Calu3 (cell line): ENCODE results near the gene KCNJ10. TPM values are rescaled to one million over a fixed set of nuclear protein-coding genes. Genes with fewer than 3 reads are reported as not detected.

ENCODE experiments used
- BruUV-seq: library from RNA; stranded (reverse); fragments of 400-500 nt; replicated peaks from 2 replicates; lab custom pipeline; 2021; lab: Mats Ljungman, UMichigan
- CTCF ChIA-PET: fragments of 300-600 bp; sonication (Branson Sonifier 250); formaldehyde crosslinking; loops from one replicate; lab custom pipeline; 2022; ENCODE audit warnings: antibody characterized with exemption; lab: Charles Lee
- DNase-seq: peaks from one replicate; pipeline ENCODE4 v3.0.0; 2022
- H3K27ac Mint-ChIP-seq: one replicate; pipeline ENCODE4 v1.8.0; 2022; ENCODE audit warnings: mixed read lengths; ENCODE audit not compliant: unreplicated experiment
- H3K27me3 Mint-ChIP-seq: one replicate; pipeline ENCODE4 v1.8.0; 2022; ENCODE audit warnings: mixed read lengths; ENCODE audit not compliant: unreplicated experiment
- H3K36me3 Mint-ChIP-seq: one replicate; pipeline ENCODE4 v1.8.0; 2022; ENCODE audit warnings: mild to moderate bottlenecking, moderate library complexity, mixed read lengths; ENCODE audit not compliant: insufficient read depth, unreplicated experiment
- H3K4me1 Mint-ChIP-seq: one replicate; pipeline ENCODE4 v1.8.0; 2022; ENCODE audit warnings: mild to moderate bottlenecking, low read depth, mixed read lengths; ENCODE audit not compliant: unreplicated experiment
- H3K4me3 Mint-ChIP-seq: one replicate; pipeline ENCODE4 v1.8.0; 2022; ENCODE audit warnings: mild to moderate bottlenecking, low read depth, moderate library complexity, mixed read lengths; ENCODE audit not compliant: unreplicated experiment
- H3K9me3 Mint-ChIP-seq: one replicate; pipeline ENCODE4 v1.8.0; 2022; ENCODE audit warnings: low read depth, mixed read lengths; ENCODE audit not compliant: unreplicated experiment
- intact Hi-C: fragments of 100-400 bp; cut with micrococcal nuclease; formaldehyde crosslinking; loops from one replicate; pipeline ENCODE4 v1.10.0; 2022; ENCODE audit not compliant: unreplicated experiment
- total RNA-seq: library from RNA; stranded (reverse); gene quantifications from 2 replicates; pipeline ENCODE4 v1.2.3, GENCODE V29; 2022
- TF ChIP-seq, protein P1 (sequence below): fragments of 200-600 bp; IDR thresholded peaks from one replicate; pipeline ENCODE4 v1.8.0; 2022; ENCODE audit warnings: antibody characterized with exemption; ENCODE audit not compliant: unreplicated experiment

Gene KCNJ10
- total RNA-seq, 1 experiment from 2014 or later = not detected

DNA sequence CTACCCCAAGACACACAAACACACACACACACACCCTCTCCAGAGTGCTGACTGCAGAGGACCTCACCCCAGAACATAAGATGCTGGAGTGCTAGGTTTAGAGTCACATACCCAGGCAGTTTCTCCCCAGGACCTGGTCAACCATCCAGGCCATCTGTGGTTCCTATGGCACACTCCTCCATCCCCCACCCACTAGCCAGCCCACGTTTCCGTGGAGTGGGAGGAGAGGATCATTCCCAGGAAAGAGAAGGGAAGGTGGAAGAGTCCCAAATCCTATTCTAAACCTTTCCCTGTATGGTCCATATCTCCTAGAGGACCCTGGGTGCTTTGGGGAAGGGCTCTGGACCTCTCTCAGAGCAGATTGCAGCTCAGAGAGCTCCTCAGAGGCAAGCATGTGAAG lies 12.5 kb upstream of the KCNJ10 start:
- Mint-ChIP-seq H3K4me3 (no peak overlapping the region), H3K9me3 (no peaks in the 10 kb centered on the region), H3K36me3 (peaks cover 4% of the 10 kb centered on the region), H3K27me3 (peaks cover 59% of the 10 kb centered on the region), H3K4me1 (peaks cover 9% of the 10 kb centered on the region), H3K27ac (no peak overlapping the region)
- DNase-seq = no peak
- TF ChIP-seq, protein P1, sequence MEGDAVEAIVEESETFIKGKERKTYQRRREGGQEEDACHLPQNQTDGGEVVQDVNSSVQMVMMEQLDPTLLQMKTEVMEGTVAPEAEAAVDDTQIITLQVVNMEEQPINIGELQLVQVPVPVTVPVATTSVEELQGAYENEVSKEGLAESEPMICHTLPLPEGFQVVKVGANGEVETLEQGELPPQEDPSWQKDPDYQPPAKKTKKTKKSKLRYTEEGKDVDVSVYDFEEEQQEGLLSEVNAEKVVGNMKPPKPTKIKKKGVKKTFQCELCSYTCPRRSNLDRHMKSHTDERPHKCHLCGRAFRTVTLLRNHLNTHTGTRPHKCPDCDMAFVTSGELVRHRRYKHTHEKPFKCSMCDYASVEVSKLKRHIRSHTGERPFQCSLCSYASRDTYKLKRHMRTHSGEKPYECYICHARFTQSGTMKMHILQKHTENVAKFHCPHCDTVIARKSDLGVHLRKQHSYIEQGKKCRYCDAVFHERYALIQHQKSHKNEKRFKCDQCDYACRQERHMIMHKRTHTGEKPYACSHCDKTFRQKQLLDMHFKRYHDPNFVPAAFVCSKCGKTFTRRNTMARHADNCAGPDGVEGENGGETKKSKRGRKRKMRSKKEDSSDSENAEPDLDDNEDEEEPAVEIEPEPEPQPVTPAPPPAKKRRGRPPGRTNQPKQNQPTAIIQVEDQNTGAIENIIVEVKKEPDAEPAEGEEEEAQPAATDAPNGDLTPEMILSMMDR = no peak
- no TSS peak for BruUV-seq
- intact Hi-C loops = loop anchor here (10.0 kb wide), 1 partner anchor 148 kb away; no protein-coding TSS in a partner anchor
- CTCF ChIA-PET = interaction anchor here (0.6 to 1.5 kb wide), 3 partner anchors 12 to 478 kb away, joined by 4 to 7 read pairs (median 5); partner anchors contain the start of gene IGSF8

DNA sequence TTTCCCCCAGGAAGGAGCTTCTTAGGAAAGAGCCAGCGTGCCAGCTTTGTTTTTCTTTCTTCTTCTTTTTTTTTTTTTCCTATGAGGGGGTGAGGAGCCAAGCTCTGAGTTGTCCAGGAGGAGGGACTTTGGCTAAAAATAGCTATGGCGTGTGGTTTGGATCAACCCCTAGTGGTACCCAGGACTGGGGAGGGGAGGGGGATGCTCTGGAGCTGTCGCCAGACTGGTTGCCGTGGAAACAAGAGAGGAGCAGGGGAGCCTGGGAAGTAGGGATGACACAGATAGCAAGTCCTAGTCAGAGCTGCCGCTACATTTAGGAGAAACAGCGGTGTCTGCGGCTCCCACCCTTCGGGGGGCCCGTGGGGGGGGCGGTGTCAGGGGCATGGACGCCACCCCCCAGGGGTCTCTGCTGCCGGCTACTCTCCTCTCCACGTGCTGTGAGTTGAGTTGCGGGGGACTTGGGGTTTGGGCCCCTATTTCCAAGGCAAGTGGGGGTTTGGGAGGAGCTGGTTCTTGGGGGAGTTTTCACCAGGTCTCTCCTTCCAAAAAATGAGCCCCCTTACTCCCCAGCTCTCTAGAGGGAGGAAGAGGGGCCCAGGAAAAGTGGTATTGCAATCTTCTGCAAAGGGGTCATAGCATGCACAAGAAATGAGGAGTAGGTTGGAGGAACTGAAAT lies 11.4 kb upstream of the KCNJ10 start, which contains the start of gene KCNJ9:
TSS of gene KCNJ9 (plus strand) at position 278 of the 676 bp plus-strand sequence. CDS start 2,493 bp downstream, outside the sequence.
- H3K27me3 Mint-ChIP-seq = peaks cover 70% of the 10 kb centered on the region
- DNase-seq = no peak
- TF ChIP-seq, protein P1 = no peak
- no TSS peak for BruUV-seq
- H3K4me3 Mint-ChIP-seq = no peak within 1 kb of the TSS
- no peaks in the 10 kb centered on the region for H3K9me3 Mint-ChIP-seq
- peaks cover 9% of the 10 kb centered on the region for H3K4me1 Mint-ChIP-seq
- intact Hi-C loops = loop anchor here (10.0 kb wide), 1 partner anchor 147 kb away; no protein-coding TSS in a partner anchor
- CTCF ChIA-PET = interaction anchor here (0.7 to 1.7 kb wide), 3 partner anchors 10 to 287 kb away, joined by 4 to 8 read pairs (median 7); partner anchors contain the start of genes IGSF8 and KCNJ10
- peaks cover 4% of the 10 kb centered on the region for H3K36me3 Mint-ChIP-seq
- no peak within 1 kb of the TSS for H3K27ac Mint-ChIP-seq

DNA sequence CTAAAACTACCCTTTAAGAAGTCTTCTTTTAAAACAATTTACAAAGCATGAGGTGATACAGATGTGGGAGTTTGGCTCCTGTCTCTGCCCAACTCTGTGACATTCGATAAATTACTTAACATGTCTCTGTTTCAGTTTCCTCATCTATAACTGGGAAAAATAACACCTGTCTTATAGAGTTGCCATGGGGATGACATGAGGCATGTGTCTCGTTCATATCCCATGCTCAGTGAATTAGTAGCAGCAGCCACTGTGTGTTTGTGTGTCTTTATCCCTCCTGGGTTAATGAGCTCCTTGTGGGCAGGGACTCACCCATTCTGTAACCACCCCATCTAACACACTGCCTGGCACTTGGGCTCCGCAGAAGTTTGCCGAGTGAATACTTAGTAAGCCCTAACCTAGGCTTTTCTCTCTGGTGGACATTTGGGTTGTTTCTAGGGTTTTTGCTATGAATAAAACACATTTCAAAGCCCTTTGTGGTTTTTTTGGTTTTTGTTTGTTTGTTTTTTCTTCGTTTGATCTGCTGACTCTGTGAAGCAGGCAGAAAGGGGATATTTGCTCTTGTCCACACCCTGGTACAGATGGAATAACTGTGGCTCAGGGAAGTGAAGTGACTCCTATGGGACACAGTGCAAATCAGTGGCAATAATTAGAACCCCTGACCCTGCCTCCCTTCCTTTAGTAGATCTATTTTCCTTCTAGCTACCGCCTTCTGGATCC lies 10.6 kb upstream of the KCNJ10 start:
- CTCF ChIA-PET = interaction anchor here (0.6 to 3.3 kb wide), 5 partner anchors 10 to 287 kb away, joined by 4 to 14 read pairs (median 7); partner anchors contain the start of gene KCNJ10
- H3K4me3 Mint-ChIP-seq = no peak overlapping the region
- peaks cover 79% of the 10 kb centered on the region for H3K27me3 Mint-ChIP-seq
- intact Hi-C loops = loop anchor here (10.0 kb wide), 1 partner anchor 146 kb away; no protein-coding TSS in a partner anchor
- peaks cover 9% of the 10 kb centered on the region for H3K4me1 Mint-ChIP-seq
- H3K27ac Mint-ChIP-seq = no peak overlapping the region
- no peaks in the 10 kb centered on the region for H3K9me3 Mint-ChIP-seq
- H3K36me3 Mint-ChIP-seq = peaks cover 4% of the 10 kb centered on the region
- BruUV-seq = no TSS peak
- TF ChIP-seq, protein P1 = no peak
- no peak for DNase-seq

DNA sequence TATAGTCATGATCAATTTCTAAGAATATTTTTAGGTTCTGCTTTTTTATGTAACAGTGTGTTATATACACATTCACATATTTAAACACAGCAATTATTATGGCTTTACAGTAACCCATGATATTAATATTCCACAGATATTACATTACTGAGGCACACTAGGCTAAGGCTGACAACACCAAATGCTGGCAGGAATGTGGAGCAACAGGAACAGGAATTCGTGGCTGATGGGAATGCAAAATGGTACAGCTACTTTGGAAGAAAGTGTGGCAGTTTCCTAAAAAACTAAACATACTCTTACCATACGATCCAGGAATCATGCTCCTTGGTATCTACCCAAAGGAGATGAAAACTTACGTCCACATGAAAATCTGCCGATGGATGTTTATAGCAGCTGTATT lies 9.5 kb upstream of the KCNJ10 start:
- peaks cover 90% of the 10 kb centered on the region for H3K27me3 Mint-ChIP-seq
- peaks cover 4% of the 10 kb centered on the region for H3K36me3 Mint-ChIP-seq
- TF ChIP-seq, protein P1 = no peak
- BruUV-seq = no TSS peak
- no peaks in the 10 kb centered on the region for H3K9me3 Mint-ChIP-seq
- CTCF ChIA-PET = interaction anchor here (0.6 to 3.3 kb wide), 9 partner anchors 7 to 124 kb away, joined by 3 to 14 read pairs (median 6); partner anchors contain the start of genes IGSF8 and KCNJ10
- peaks cover 9% of the 10 kb centered on the region for H3K4me1 Mint-ChIP-seq
- no peak overlapping the region for H3K27ac Mint-ChIP-seq
- intact Hi-C loops = loop anchor here (2.0 to 5.0 kb wide), 2 partner anchors 33 to 47 kb away; partner anchors contain the start of gene PIGM
- H3K4me3 Mint-ChIP-seq = no peak overlapping the region
- DNase-seq = no peak
